T follicular helper cell (primary cell): ENCODE measurements around the gene DHRS7B.

ENCODE experiments used
- DNase-seq: peaks from one replicate; pipeline ENCODE4 v3.0.0-alpha.2; 2020; ENCODE audit warnings: low read depth

The DHRS7B gene

DNA sequence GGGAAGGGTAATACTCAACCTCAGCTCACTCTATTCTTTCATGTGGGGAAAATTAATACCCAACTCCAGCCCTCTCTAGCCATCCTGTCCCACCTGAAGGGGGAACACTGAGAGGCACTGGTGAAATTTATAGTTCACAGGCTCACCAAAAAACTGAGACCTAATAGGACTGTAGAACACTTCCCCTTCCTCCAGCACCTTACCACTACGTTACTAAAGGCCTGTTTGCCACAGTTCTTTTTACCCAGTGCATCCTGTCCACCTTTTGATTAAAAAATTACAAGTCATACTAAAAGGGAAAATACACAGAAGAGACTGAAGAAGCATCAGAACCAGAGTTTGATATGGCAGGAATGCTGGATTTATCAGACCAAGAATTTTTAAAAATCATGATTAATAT is 26.0 kb downstream of the DHRS7B start:
- no peak for DNase-seq

DNA sequence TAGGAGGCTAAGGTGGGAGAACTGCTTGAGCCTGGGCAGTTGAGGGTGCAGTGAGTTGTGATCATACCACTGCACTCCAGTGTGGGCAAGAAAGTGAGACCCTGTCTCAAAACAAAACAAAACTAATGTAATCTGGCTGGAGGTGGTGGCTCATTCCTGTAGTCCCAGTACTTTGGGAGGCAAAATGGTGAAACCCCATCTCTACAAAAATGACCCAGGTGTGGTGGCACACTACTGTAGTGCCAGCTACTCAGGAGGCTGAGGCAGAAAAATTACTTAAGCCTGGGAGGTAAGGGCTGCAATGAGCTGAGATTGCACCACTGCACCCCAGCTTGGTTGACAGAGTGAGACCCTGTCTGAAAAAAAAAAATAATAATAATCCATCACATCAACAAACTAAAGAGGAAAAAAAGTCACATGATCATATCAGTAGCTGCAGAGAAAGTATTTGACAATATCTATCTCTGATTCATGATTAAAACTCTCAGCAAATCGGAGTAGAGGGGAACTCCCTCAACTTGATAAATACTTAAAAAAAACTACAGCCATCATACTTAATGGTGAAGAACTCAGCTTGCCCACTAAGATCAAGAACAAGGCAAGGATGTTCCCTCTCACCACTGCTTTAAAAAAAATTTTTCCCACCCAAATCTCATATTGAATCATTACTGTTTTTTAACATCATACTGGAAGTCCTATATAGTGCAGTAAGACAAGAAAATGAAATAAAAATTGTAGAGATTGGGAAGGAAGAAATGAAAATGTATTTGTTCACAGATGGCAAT is 31.0 kb downstream of the DHRS7B start:
- DNase-seq = no peak

DNA sequence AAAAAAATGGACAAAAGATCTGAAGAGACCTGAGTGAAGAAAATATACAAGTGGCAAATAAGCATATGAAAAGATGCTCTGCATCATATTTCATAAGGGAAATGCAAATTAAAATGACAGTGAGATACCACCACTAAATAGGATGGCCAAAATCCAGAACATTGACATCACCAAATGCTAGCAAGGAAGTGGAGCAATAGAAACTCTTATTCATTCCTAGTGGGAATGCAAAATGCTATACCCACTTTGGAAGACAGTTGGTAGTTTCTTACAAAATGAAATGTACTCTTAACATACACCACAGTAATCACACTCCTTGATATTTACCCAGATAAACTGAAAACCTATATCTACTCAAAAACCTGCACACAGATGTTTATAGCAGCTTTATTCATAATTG is 33.6 kb downstream of the DHRS7B start:
- no peak for DNase-seq

DNA sequence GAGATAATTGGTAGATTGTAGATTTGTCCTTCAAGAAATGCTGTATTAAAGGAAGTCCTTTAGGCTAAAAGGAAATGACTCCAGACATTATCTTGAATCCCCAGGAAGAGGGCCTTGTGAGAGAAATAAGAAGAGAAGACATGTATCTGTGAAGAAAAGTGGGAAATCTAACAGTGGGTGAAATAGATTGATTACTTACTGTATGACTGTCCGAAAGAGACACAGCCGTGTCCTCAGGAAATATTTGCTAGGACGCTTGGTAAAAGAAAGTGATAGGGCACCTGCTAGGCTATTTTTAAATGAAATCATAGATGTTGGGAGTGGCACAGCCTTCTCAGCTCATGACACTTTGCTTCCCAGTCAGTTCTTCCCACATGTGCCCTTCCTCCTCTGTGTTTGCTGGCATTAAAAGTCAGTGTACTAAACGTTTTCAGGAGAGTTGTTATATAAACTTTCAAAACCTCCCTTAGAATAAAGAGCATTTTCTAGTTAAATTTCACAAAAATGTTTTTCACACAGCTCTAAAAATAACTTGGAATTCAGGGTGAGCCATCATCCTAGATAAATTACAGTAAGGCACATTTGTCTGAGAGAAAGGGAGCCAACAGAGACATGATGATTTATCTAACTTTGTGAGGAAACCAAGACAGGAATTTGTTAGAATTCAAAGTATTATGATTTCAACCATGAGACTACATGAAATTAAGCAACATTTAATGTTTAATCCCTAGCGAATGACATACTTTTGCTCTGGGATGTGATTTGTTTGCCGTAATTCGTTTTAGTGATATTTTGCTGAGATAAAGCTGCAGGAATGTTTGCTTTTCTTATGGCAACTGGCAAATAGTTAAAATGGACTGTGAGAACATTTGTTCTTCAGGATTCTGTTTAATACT is 35.0 kb downstream of the DHRS7B start:
- DNase-seq = no peak

DNA sequence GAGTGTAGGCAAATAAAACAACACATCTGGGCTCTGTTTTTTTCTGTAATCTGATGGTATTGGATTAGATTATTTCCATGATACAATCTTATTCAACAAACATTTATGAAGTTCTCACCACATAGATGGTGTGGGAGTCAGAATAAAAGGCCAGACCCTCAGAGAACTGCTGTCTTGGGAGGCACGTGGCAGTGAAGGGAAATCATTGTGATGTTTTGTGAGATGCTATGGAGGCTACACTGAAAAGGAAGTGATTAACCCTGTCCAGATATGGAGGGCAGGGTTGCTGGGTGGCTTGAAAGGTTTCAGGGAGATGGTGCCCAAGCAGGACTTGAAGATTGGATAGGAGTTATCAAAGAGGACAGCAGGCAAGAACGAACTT is 35.6 kb downstream of the DHRS7B start:
- no peak for DNase-seq

DNA sequence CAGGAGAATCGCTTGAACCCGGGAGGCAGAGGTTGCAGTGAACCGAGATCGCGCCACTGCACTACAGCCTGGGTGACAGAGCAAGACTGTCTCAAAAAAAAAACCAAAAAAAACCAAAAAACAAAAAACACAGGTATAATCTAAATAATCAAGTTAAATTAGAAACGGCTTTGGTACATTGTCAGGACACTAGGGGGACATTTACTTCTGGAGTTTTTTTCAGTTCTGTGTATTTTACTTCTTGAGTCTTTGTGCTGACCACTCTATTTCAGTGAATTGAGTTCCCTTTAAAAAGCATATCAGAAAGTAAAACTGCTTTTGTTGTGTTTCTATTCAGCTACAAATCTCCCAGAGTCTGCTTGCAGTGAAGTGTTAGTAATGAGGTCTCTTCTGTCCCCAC is 36.3 kb downstream of the DHRS7B start:
- DNase-seq = no peak

DNA sequence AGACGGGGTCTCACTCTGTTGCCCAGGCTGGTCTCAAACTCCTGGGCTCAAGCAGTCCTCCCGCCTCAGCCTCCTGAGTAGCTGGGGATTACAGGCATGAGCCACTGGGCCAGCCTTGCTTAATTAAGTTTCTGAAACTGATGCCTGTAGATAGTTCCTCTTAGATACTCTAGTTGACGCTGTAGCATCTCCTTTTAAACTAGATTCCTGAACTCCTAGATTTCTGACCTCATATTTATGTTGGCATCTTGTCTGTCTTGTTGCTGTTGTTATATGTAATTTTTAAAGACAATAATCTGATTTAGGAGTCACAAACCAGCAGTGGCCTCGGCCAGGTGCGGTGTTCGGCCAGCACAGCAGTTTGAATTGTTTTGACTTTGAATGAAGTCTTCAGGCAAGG is 37.5 kb downstream of the DHRS7B start:
- DNase-seq = no peak

DNA sequence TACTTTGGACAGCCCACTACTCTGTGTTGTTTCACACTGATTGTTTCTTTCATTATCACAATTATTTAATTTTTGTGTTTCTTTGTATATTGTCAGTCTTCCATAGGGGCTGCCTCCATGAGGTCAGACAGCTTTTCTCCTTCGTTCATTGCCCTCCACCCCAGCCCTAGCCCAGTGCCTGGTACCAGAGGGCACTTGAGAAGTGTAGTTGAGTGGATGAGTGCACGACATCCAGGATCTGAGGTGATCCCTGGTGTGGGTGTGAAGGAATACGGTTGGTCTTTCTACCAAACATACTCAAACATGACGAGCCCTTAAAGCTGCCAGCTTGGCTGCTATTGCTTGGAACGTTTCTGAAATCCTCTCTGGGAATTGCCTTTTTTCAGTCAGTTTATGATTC is 37.9 kb downstream of the DHRS7B start:
- DNase-seq = no peak

DNA sequence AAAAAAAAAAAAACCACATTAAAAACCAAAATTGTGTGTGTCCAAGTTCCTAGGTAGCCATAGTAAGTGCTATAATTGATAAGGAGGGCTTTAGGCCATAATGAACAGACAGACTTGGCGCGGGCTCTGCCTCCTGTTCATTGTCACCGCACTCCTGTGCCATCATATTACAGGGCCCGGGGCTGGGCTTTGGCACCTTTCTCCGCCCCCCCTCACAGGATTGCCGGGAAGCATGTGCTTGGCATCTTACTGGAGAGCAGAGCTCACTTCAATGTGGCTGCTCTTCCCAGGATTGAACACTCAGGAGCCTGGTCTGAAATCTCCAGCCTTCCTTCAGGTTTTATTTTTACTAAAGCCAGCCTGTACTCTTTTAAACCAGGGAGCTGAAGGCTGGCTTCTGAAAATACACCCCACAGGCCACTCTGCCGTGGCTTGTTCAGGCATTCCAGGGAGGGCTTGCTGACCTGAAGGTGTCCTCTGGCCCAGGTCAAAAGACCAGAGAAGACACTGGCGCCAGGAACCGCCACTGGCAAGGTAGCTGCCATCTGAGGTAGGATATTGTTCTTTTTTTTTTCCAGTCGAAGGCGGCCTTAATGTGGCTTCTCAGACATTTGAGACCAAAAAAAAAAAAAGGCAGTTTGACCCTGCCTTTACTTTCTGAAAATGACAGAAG is 39.3 kb downstream of the DHRS7B start:
- no peak for DNase-seq

DNA sequence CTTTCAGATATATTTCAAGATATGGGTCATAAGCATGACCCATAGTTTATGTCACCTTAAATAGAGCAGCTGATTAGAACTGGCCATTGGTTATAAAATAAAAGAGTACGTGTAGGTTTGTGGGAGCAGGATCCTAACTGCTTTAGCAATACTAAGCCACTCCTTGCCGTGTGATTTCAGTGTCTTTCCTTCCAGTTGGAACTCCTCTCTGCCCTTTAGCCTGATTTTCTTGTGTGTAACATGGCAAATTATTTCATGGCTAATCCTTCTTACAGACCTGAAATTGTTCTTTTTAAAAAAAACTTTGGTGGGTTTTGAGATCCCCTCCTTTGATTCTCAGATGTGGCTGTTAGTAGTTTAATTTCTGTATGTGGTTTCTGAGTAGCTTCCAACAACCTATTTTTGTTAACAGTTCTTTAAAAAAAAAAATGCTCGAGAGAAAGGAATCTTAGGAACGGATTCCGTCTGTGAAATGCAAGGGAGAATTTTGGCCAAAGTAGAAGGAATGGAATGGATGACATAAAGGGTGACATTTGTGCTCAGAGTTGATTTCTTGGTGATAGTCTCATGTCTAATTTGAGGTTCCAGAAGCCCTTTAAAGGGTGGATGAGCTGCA is 39.9 kb downstream of the DHRS7B start:
- DNase-seq = no peak

DNA sequence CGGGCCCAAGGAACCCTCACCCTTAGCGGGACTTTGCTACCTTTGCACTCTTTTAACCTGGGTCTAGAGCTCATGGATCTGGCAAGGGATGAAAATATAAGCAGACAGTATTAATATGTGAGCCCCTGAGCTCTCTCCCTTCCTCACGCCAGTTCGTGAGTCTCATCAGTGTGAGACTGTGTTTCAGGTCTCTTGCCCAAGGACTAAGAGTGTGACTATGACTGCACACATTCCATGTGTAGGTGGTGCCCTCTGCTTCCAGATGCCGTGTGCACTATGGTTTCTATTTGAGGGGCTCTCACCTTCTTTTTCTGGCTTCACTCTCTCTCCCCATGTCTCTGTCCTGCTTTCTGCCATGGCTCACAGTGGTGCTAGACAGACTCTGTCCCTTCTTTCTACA is 40.5 kb downstream of the DHRS7B start:
- no peak for DNase-seq

DNA sequence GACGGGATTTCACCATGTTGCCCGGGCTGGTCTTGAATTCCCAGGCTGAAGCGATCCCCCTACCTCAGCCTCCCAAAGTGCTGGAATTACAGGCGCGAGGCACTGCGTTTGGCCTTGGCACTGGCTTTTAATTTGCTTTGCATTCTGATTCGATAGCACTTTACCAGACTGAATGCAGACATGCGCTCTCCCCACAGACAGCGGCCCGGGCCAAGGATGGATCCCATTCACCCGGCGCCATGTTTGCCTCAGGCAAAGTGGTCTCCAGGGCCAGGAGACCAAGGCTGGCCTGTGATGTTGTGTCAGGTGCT is 41.7 kb downstream of the DHRS7B start:
- no peak for DNase-seq

DNA sequence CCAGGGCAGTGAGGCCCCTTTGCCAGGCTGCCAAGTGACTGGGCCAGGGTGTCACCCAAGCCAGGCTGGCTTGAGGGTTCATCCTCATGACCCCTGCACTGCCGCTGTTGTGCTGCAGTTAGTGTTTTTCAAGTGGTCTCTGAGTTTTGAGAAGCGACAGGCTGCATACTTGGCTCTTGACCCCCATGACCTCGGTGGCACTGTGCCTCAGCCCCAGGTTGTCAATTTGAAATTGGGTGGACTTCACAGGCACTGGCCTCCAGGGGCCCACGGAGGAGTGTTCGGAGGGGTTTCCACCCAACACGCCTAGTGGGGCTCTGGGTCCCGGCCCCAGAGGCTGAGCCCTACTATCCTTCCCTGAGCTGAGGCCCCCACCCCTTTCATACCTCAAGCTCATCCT is 42.7 kb downstream of the DHRS7B start:
- DNase-seq = no peak

DNA sequence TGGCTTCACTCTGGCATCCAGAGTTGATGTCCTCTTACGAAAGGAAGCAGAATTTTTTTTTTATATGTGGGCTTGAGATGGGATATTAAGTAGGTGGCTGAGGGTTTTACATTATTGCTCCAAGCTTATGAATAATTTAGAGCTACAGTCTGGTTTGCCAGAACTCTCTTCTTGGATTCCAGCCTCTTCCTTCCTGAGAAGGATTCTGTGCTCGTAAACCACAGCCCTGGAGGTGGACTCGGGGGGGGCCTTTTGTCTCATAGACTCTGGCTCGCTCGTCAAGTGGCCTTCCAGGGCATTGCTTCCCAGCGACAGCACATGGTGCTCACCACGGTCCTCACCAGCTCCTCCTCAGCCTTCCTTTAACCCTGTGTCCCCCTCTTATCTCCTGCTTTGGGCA is 44.0 kb downstream of the DHRS7B start:
- DNase-seq = no peak

DNA sequence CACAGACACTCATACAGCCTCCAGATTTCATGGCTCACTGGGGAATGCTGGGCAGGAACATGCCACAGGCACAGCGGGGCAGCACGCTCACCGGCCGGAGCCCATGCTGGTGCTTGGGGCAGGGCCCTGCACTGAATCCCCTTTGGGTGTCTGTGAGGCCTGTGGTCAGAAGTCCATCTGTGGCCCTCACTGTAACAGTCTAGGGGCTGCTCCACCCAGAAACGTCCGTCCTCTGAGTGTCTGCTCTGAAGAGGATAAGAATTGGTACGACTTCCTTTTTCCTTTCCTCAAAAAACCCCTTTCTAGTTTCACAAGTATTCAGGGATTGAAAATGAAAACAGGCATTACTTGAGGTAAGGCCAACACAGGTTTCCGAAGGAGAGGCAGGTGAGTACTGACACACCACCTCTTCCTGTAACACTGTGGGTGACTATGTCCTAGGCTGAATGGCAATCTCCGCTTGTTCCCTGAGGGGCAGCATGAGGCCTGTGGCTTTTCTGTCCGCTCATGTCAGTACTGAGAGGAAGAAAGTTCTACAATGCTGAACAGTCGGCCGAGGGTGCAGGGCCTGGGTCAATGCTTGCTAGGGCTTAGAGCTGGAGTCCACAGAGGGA is 44.7 kb downstream of the DHRS7B start:
- no peak for DNase-seq

DNA sequence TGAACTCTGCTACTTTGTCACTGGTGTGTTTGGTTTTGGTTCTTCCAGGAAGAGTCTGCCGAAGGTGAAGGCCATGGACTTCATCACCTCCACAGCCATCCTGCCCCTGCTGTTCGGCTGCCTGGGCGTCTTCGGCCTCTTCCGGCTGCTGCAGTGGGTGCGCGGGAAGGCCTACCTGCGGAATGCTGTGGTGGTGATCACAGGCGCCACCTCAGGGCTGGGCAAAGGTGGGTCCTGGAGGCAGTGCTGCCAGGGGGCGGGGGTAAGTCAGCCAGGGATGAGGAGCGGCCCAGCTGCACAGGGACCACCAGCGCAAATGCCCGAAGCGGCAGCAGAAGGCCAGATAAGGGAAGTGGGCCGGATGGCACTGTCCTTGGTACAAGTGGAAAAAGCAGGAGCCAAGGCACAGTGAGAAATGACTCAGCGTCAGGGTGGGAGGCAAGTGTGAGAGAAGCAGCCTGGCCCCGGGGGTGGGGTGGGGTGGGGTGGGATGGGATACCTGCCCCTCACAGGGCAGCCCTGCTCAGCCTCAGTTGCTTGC is 45.3 kb downstream of the DHRS7B start:
- no peak for DNase-seq

DNA sequence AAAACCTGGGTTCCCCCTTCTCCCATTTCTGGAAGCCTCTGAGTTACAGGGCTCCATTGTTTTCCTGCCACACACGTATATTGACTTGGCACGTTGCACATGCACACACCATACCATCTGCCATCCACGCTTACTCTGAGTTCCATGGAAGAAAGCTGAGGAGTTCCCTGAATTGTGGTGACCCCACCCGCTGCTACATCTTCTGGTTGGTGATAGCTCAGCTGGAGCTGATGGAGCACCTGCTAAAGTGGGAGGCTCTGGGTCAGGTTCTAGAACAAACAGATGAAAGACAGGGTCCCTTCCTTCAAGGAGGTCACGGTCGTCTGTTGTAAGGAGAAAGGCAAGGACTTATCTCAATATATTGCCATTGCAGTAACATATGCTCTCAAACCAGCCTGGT is 46.1 kb downstream of the DHRS7B start:
- DNase-seq = no peak

DNA sequence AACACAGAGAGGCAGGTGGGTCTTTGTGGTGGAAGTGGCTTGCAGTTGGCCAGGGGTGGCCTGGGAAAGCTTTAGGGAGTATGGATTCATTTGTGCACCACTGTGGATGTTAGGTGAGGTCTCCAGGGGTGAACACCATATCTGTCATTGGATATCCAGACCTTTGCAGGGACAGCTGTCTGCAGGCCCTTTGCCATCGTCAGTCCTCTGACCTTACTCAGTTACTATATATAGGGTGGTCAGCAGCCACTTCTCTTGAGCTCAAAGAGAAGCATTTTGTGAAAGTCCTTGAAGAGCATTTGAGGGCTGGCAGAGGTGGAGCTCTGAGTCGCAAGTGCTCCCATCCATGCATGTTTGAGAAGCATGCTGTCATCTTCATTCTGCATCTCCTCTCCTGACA is 46.8 kb downstream of the DHRS7B start:
- no peak for DNase-seq

DNA sequence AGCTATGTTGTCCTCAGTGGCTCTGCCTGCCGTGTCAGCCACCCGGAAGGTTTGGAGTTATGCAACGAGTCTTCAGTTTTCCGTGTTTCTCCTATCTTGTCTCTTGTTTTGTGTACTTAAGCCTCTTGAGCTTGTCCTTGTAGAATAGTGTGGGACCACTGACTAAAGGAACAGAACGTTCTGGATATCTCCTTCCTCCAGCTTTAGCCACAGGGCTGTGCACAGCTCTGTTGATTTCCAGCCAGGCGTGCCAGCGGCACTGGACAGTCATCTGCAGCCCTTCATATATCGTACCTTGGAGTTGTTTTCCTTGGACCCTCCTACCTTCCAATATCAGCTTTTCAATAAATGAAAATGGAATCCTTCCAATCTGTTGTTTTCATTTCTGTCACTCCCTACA is 47.4 kb downstream of the DHRS7B start:
- DNase-seq = no peak

DNA sequence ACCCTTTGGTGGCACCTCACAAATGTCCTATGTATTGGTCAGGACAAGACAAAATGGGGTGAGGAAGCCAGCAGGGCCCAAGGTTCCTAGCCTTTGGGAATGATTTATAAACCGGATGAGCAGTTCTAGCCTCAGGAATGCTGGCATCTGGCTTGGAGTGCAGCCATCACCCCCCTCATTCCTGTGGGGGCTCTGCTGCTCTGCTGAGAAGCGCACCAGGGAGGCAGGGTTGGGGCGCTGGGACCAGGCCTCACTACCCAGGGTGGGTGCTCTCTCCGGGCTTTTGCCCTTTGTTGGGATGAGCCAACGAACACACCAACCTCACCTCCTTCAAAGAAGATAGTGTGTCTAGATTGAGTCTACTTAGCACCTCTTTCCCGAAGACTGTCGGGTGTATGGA is 47.9 kb downstream of the DHRS7B start:
- DNase-seq = no peak

DNA sequence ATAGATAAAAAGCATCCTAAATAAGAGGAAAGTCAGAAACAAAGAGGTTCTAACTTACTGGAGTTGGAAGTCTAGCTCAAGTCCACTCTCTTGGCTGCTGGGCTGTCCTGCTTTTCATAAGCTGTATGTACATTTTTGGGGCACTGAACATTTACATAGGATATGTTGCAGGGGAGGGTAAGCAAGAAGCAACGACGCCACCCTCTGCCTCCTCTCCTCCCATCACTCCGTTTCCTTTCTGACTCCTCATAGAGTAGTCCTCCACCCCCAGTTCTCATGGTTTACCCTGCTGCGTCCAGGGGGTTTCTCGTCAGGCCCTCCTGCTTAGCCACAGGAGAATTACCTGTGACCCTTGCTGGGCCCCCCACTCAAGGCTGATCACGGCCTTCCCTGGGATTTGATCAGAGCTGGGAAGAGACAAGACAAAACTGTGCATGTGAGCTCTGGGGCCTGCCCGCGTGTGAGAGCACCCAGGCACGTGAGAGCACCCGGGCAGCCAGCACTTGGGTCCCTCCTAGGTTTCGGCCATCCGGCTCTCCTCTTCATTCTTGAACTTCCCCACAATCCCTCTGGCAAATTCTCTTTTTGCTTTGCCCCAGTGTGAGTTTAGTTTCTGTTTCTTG is 50.1 kb downstream of the DHRS7B start:
- DNase-seq = no peak
